ENCODE measurements around the gene FCHSD2.

Gene FCHSD2

DNA sequence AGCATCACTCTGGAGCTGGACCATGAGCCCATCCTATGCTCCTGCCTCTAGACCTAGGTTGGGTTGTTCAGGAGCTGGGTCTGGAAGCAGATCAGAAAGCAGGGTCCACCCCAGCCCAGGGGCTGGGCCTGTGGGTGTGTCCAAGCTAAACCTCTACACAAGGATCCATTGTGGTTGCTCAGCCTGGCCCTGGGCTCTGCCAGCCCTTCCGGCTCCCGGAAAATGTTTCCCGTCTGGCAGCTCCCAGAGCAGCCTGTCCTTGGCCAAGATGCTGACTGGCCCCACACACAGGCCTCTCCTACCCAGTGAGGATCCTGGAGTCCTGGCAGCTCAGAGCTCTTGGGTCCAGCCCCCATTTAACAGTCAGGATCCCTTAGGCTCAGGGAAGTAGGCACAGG lies 35.3 kb upstream of the FCHSD2 start:
- DNase-seq (ENCODE audit: low read depth, low spot score): no peak
- H3K36me3 ChIP-seq (ENCODE audit: insufficient read depth, insufficient read length, low read length): no peaks in the 10 kb centered on the region
- H3K9ac ChIP-seq (ENCODE audit: insufficient read length, low read depth): no peak overlapping the region
- H3K4me3 ChIP-seq (ENCODE audit: insufficient read length, low read depth): no peak overlapping the region
- no peaks in the 10 kb centered on the region for H3K27me3 ChIP-seq (ENCODE audit: insufficient read depth, insufficient read length)
- peaks cover 15% of the 10 kb centered on the region for H3K4me1 ChIP-seq (ENCODE audit: insufficient read depth, insufficient read length)
- H3K9me3 ChIP-seq (ENCODE audit: insufficient read depth, low read length): no peaks in the 10 kb centered on the region
- TF ChIP-seq SUZ12 (IDR thresholded peaks at IDR 0.05; ENCODE audit: extremely low read depth, insufficient read depth, insufficient read length) (no peak), YY1 (IDR thresholded peaks at IDR 0.05; ENCODE audit: insufficient read depth, insufficient read length) (no peak), ZNF274 (IDR thresholded peaks at IDR 0.05; ENCODE audit: low read depth, low read length) (no peak)

DNA sequence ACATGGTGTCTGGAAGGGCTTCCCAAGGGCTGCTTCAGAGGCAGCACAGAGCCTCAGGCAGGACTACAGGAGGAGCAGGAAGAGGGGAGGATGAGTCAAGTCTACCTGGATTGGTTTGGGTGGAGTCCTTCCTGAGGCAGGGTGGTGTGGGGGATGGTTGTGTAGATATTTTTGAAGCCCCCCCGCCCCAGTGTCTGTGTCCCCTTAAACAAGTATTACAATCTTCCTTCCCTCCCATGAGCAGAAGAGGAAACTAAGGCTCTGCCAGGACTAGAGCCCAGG lies 34.7 kb upstream of the FCHSD2 start:
- no peak for DNase-seq (ENCODE audit: low read depth, low spot score)
- TF ChIP-seq ZNF274 (IDR thresholded peaks at IDR 0.05; ENCODE audit: low read depth, low read length) (no peak), YY1 (IDR thresholded peaks at IDR 0.05; ENCODE audit: insufficient read depth, insufficient read length) (no peak), SUZ12 (IDR thresholded peaks at IDR 0.05; ENCODE audit: extremely low read depth, insufficient read depth, insufficient read length) (no peak)
- Histone ChIP-seq H3K27me3 (ENCODE audit: insufficient read depth, insufficient read length) (no peaks in the 10 kb centered on the region), H3K4me1 (ENCODE audit: insufficient read depth, insufficient read length) (peaks cover 15% of the 10 kb centered on the region), H3K36me3 (ENCODE audit: insufficient read depth, insufficient read length, low read length) (no peaks in the 10 kb centered on the region), H3K4me3 (ENCODE audit: insufficient read length, low read depth) (no peak overlapping the region), H3K9ac (ENCODE audit: insufficient read length, low read depth) (no peak overlapping the region), H3K9me3 (ENCODE audit: insufficient read depth, low read length) (no peaks in the 10 kb centered on the region)

DNA sequence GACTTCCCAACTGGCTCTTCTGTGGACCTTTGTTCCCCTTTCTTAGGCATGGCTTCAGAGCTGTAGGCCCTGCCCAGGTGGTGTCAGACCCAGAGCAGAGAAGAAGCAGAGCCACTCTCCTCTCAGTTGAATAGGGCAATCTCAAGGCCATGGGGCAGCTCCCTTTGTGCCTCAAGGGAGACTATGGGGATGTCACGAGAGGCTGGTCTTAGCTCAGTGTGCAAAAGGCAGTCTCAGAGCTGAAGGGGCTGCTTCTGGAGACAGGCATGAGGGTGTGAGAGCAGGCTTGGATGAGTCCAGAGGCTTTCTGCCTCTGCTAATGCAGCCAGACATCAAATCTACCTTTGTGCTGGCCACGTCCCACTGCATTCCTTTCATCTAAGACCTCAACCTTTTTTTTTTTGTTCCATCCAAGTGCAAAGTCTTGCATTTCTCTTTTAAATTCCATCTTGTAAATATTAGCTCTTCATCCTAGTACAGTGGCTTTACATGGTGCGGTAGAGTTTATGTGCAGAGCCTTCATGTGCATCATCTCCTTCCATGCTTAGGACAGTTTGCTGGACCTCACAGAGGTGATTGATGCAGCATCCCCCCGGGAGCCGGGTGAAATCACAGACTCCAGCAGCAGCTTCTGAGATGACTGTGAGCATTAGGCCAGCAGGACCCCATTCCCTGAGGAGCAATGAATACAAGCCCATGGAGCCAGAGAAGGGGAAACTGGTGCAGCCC lies 34.2 kb upstream of the FCHSD2 start:
- H3K4me1 ChIP-seq (ENCODE audit: insufficient read depth, insufficient read length): peaks cover 15% of the 10 kb centered on the region
- no peaks in the 10 kb centered on the region for H3K9me3 ChIP-seq (ENCODE audit: insufficient read depth, low read length)
- no peak for DNase-seq (ENCODE audit: low read depth, low spot score)
- no peak overlapping the region for H3K9ac ChIP-seq (ENCODE audit: insufficient read length, low read depth)
- no peak overlapping the region for H3K4me3 ChIP-seq (ENCODE audit: insufficient read length, low read depth)
- H3K36me3 ChIP-seq (ENCODE audit: insufficient read depth, insufficient read length, low read length): no peaks in the 10 kb centered on the region
- no peaks in the 10 kb centered on the region for H3K27me3 ChIP-seq (ENCODE audit: insufficient read depth, insufficient read length)
- TF ChIP-seq ZNF274 (IDR thresholded peaks at IDR 0.05; ENCODE audit: low read depth, low read length) (no peak), SUZ12 (IDR thresholded peaks at IDR 0.05; ENCODE audit: extremely low read depth, insufficient read depth, insufficient read length) (no peak), YY1 (IDR thresholded peaks at IDR 0.05; ENCODE audit: insufficient read depth, insufficient read length) (no peak)

DNA sequence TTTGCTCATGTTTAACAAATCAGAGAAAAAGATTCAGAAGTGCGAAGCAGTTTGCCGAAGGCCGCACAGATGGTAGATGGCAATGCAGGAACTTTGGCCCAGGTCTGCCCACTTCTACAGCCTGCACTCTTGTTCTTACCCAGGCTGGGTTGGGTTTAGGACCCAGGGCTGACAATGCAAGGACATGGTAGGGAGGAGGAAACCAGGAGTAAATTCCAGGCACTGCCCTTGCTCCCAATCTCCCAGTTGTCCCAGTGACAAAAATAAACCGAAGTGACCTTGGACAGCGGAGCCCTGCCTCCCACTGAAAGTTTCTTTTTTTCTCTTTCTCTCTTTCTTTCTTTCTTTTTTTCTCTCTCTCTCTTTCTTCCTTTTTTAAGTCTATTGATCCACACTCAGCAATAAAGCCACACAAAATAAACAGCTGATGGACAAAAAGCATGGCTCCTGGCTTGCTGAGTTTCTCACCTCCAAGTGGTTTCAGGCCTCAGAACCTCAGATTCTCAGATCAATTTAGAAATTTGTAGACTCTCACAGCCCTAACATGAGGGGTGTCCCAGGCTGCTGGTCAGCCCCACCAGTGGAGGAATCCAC lies 33.5 kb upstream of the FCHSD2 start:
- Histone ChIP-seq H3K36me3 (ENCODE audit: insufficient read depth, insufficient read length, low read length) (no peaks in the 10 kb centered on the region), H3K27me3 (ENCODE audit: insufficient read depth, insufficient read length) (no peaks in the 10 kb centered on the region), H3K9ac (ENCODE audit: insufficient read length, low read depth) (no peak overlapping the region), H3K9me3 (ENCODE audit: insufficient read depth, low read length) (no peaks in the 10 kb centered on the region), H3K4me1 (ENCODE audit: insufficient read depth, insufficient read length) (peaks cover 15% of the 10 kb centered on the region), H3K4me3 (ENCODE audit: insufficient read length, low read depth) (no peak overlapping the region)
- DNase-seq (ENCODE audit: low read depth, low spot score): no peak
- TF ChIP-seq YY1 (IDR thresholded peaks at IDR 0.05; ENCODE audit: insufficient read depth, insufficient read length) (no peak), SUZ12 (IDR thresholded peaks at IDR 0.05; ENCODE audit: extremely low read depth, insufficient read depth, insufficient read length) (no peak), ZNF274 (IDR thresholded peaks at IDR 0.05; ENCODE audit: low read depth, low read length) (no peak)

DNA sequence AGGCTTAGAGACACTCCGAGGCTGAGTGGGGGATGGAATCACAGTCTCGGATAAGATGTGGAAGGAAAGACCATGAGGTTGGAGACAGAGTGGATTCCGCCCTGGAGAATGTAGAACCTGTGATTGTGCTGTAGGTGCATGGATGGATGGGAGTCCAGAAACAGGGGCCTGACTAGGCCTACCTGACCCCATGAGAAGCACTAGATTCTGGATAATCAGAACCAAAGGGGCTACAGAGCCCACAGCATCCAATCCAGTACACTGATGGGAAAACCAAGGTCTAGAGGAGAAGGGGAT lies 32.3 kb upstream of the FCHSD2 start:
- H3K9me3 ChIP-seq (ENCODE audit: insufficient read depth, low read length): no peaks in the 10 kb centered on the region
- no peak overlapping the region for H3K4me3 ChIP-seq (ENCODE audit: insufficient read length, low read depth)
- DNase-seq (ENCODE audit: low read depth, low spot score): no peak
- no peak for TF ChIP-seq YY1 (IDR thresholded peaks at IDR 0.05; ENCODE audit: insufficient read depth, insufficient read length)
- TF ChIP-seq SUZ12 (IDR thresholded peaks at IDR 0.05; ENCODE audit: extremely low read depth, insufficient read depth, insufficient read length): no peak
- TF ChIP-seq ZNF274 (IDR thresholded peaks at IDR 0.05; ENCODE audit: low read depth, low read length): no peak
- H3K36me3 ChIP-seq (ENCODE audit: insufficient read depth, insufficient read length, low read length): no peaks in the 10 kb centered on the region
- H3K9ac ChIP-seq (ENCODE audit: insufficient read length, low read depth): no peak overlapping the region
- H3K4me1 ChIP-seq (ENCODE audit: insufficient read depth, insufficient read length): peaks cover 20% of the 10 kb centered on the region
- no peaks in the 10 kb centered on the region for H3K27me3 ChIP-seq (ENCODE audit: insufficient read depth, insufficient read length)

GRCh38 chr11:73173755-73174494 lies 31.8 kb upstream of the FCHSD2 start:
- Histone ChIP-seq H3K27me3 (ENCODE audit: insufficient read depth, insufficient read length) (no peaks in the 10 kb centered on the region), H3K4me1 (ENCODE audit: insufficient read depth, insufficient read length) (peaks cover 22% of the 10 kb centered on the region), H3K36me3 (ENCODE audit: insufficient read depth, insufficient read length, low read length) (no peaks in the 10 kb centered on the region), H3K4me3 (ENCODE audit: insufficient read length, low read depth) (no peak overlapping the region), H3K9me3 (ENCODE audit: insufficient read depth, low read length) (no peaks in the 10 kb centered on the region), H3K9ac (ENCODE audit: insufficient read length, low read depth) (no peak overlapping the region)
- DNase-seq (ENCODE audit: low read depth, low spot score): no peak
- TF ChIP-seq YY1 (IDR thresholded peaks at IDR 0.05; ENCODE audit: insufficient read depth, insufficient read length): no peak
- TF ChIP-seq ZNF274 (IDR thresholded peaks at IDR 0.05; ENCODE audit: low read depth, low read length): no peak
- no peak for TF ChIP-seq SUZ12 (IDR thresholded peaks at IDR 0.05; ENCODE audit: extremely low read depth, insufficient read depth, insufficient read length)

DNA sequence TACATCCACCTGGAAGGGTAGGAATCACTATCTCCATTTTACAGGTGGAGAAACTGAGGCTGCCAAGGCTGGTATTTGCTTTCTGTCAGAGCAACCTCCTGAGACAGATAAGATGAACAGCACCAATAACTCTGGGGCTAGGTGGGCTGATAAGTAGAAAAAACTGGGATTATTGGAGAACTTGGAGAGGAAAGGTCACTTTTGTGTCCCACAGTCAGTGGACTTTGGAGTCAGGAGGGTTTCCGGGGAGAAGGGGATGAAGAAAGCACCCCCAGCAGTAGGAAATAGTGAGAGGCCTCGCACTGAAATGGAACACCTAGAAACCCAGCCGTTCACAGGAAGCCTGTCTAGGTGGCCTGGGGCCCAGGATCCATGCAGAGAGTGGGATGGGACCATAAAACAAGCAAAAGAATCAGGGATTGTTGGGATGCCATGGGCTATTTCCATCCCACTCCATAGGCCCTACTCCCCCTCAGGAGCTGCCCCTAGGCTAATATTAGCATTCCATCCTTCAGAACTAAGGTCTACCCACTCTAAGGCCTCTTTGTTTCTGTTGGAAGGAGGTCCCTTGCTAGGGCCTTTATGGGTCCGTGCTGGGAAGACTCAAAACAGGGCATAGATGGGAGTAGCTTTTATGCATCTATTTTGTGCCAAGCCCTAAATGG lies 31.0 kb upstream of the FCHSD2 start:
- H3K4me1 ChIP-seq (ENCODE audit: insufficient read depth, insufficient read length): peaks cover 22% of the 10 kb centered on the region

More for the DNA sequence above, 31.0 kb upstream of the FCHSD2 start:
- no peak overlapping the region for H3K4me3 ChIP-seq (ENCODE audit: insufficient read length, low read depth)
- no peaks in the 10 kb centered on the region for H3K9me3 ChIP-seq (ENCODE audit: insufficient read depth, low read length)
- no peak for DNase-seq (ENCODE audit: low read depth, low spot score)
- TF ChIP-seq YY1 (IDR thresholded peaks at IDR 0.05; ENCODE audit: insufficient read depth, insufficient read length) (no peak), ZNF274 (IDR thresholded peaks at IDR 0.05; ENCODE audit: low read depth, low read length) (no peak), SUZ12 (IDR thresholded peaks at IDR 0.05; ENCODE audit: extremely low read depth, insufficient read depth, insufficient read length) (no peak)
- no peaks in the 10 kb centered on the region for H3K27me3 ChIP-seq (ENCODE audit: insufficient read depth, insufficient read length)
- no peaks in the 10 kb centered on the region for H3K36me3 ChIP-seq (ENCODE audit: insufficient read depth, insufficient read length, low read length)
- H3K9ac ChIP-seq (ENCODE audit: insufficient read length, low read depth): no peak overlapping the region

Data from NT2/D1 (cell line).